Ovary (tissue), 3 donors: Measurements from ENCODE around the gene NLRP10.

Experiments used
- CTCF ChIP-seq, 3 donors: fragments of 450-650 bp in 2 of 3; fragments of 200-600 bp in 1 of 3; IDR thresholded peaks; one replicate each; pipeline versions ENCODE4 v1.5.1 to v1.8.0; 2016 to 2022; ENCODE audit warnings: antibody characterized with exemption in 3 of 3, mild to moderate bottlenecking in 1 of 3
- EP300 ChIP-seq: sonication (generic); formaldehyde crosslinking; IDR thresholded peaks from one replicate; pipeline ENCODE4 v1.6.1; 2017; ENCODE audit warnings: antibody characterized with exemption
- POLR2A ChIP-seq: fragments of 450-650 bp; IDR thresholded peaks from one replicate; pipeline ENCODE4 v1.6.1; 2017; ENCODE audit warnings: antibody characterized with exemption, mild to moderate bottlenecking, moderate library complexity
- donor health status: DM: no; HTN: no; CAD: no.

GRCh38 chr11:7941608-7942007 is 23.6 kb downstream of the NLRP10 start, which contains the start of gene OR10A3:
- TF ChIP-seq POLR2A (no peak), CTCF (IDR thresholded peaks at IDR 0.05) (no peak), EP300 (no peak)
